Spleen (tissue), 11 donors: ENCODE measurements around the gene QKI. TPM values are rescaled to one million over a fixed set of nuclear protein-coding genes. Genes with fewer than 3 reads are reported as not detected.

Source experiments
- DNase-seq: peaks from one replicate; pipeline ENCODE4 v3.0.0-alpha.2; 2020
- H3K27ac ChIP-seq, 8 donors: fragments of 200-600 bp; sonication (generic) in 7 of 8; 1 replicate in 4 of 8; 2 replicates in 4 of 8; pipeline versions ENCODE4 v1.5.0 to v1.8.0; 2016 to 2021; ENCODE audit warnings: inconsistent platforms in 4 of 8, mild to moderate bottlenecking in 4 of 8, moderate library complexity in 1 of 8
- H3K27me3 ChIP-seq, 7 donors: fragments of 200-600 bp; sonication (generic) in 6 of 7; replicated peaks in 1 of 7; 1 replicate in 4 of 7; 2 replicates in 3 of 7; pipeline versions ENCODE4 v1.5.0 to v1.8.0; 2016 to 2021; ENCODE audit warnings: inconsistent platforms in 3 of 7, mild to moderate bottlenecking in 1 of 7
- H3K36me3 ChIP-seq, 6 donors: fragments of 200-600 bp; sonication (generic) in 5 of 6; 1 replicate in 4 of 6; 2 replicates in 2 of 6; pipeline versions ENCODE4 v1.5.0 to v1.8.0; 2016 to 2021; ENCODE audit warnings: inconsistent platforms in 2 of 6
- H3K4me1 ChIP-seq, 6 donors: fragments of 200-600 bp; sonication (generic) in 5 of 6; 1 replicate in 3 of 6; 2 replicates in 3 of 6; pipeline versions ENCODE4 v1.5.0 to v1.8.0; 2016 to 2021; ENCODE audit warnings: inconsistent platforms in 3 of 6
- H3K4me3 ChIP-seq, 8 donors: fragments of 200-600 bp; sonication (generic) in 7 of 8; 1 replicate in 4 of 8; 2 replicates in 4 of 8; pipeline versions ENCODE4 v1.5.0 to v1.8.0; 2016 to 2021; ENCODE audit warnings: inconsistent platforms in 4 of 8, mild to moderate bottlenecking in 4 of 8, moderate library complexity in 2 of 8
- H3K9me3 ChIP-seq, 8 donors: fragments of 200-600 bp; sonication (generic) in 7 of 8; 1 replicate in 4 of 8; 2 replicates in 4 of 8; pipeline versions ENCODE4 v1.5.0 to v1.8.0; 2016 to 2021; ENCODE audit warnings: inconsistent platforms in 4 of 8
- CTCF ChIP-seq, 11 experiments: fragments of 200-600 bp in 7 of 11; fragments of 450-650 bp in 4 of 11; sonication (generic) in 4 of 11; IDR thresholded peaks in 8 of 11; conservative IDR thresholded peaks in 3 of 11; 1 replicate in 7 of 11; 2 replicates in 4 of 11; pipeline versions ENCODE4 v1.4.0 to v1.8.0; 2016 to 2021; ENCODE audit warnings: antibody characterized with exemption in 11 of 11, inconsistent platforms in 4 of 11, mild to moderate bottlenecking in 1 of 11
- POLR2A ChIP-seq, 3 donors: fragments of 450-650 bp; IDR thresholded peaks; one replicate each; pipeline ENCODE4 v1.5.1; 2017; ENCODE audit warnings: antibody characterized with exemption in 3 of 3, mild to moderate bottlenecking in 1 of 3
- POLR2AphosphoS5 ChIP-seq, 3 donors: sonication (generic); formaldehyde crosslinking; IDR thresholded peaks; one replicate each; pipeline ENCODE4 v1.5.1; 2017; ENCODE audit warnings: antibody characterized with exemption in 3 of 3
- WGBS, 5 donors: extraction: QIAGEN DNeasy Blood & Tissue Kit in 3 of 5; methylation state at CpG; one replicate each; pipeline versions ENCODE4 v1.1.5 to v1.1.7; 2013 to 2018; 5-methylcytosine and 5-hydroxymethylcytosine counted together
- intact Hi-C: fragments of 100-400 bp; cut with DNase I; formaldehyde crosslinking; loops from one replicate; pipeline ENCODE4 v1.15.0; 2023; ENCODE audit warnings: low total_unique reads
- polyA plus RNA-seq, 3 donors: library from polyadenylated mRNA; stranded (reverse); fragments of 200-250 nt; gene quantifications; one replicate each; pipeline ENCODE4 v1.2.1, GENCODE V29; 2013
- total RNA-seq, 7 donors: library from RNA; depleted of rRNA in 3 of 7; stranded (reverse); fragments of >200 nt in 3 of 7; fragmentation: NEBNext Ultra II Directional in 4 of 7; extraction: Animal tissue kit (Norgen Biotek cat#: 25700) in 4 of 7; gene quantifications; one replicate each; pipeline versions ENCODE4 v1.1.0 to v1.2.1, GENCODE V29; 2016 to 2021
- donor health status: healthy with polysubstance abuse.
- donor health status: DM: no; HTN: no; CAD: no; lungs with moderate emphysema.
- donor health status: DM: no; HTN: no; CAD: no.
- donor health status: Bipolar disorder and iron deficiency.
- donor health status: healthy.
- donor health status: DM: no; HTN: no; CAD: no.
- donor health status: DM: yes; HTN: yes; CAD: no.

The QKI gene
- total and polyA plus RNA-seq, 10 donors = 11.3 to 217 (median 180) TPM

GRCh38 chr6:163393923-163394322, 20.6 kb upstream of the QKI start:
- no peaks in the 10 kb centered on the region for H3K9me3 ChIP-seq
- peak overlapping the region in 7 of 8 donors; percentile 6 to 62 (median 27) for H3K27ac ChIP-seq
- peaks cover 3 to 48% (median 18%) of the 10 kb centered on the region in 6 donors for H3K4me1 ChIP-seq
- 75 to 90% (median 82%) methylated on average over 5 of the region's 5 CpGs for WGBS, 5 donors
- TF ChIP-seq CTCF (IDR thresholded peaks at IDR 0.05 in 8 of 11, conservative IDR thresholded peaks at IDR 0.05 in 3 of 11) = no peak
- no peak for TF ChIP-seq POLR2A (IDR thresholded peaks at IDR 0.05)
- TF ChIP-seq POLR2AphosphoS5 (IDR thresholded peaks at IDR 0.05) = peak in 1 of 3 donors; percentile 23
- H3K27me3 ChIP-seq = peaks cover 0 to 5% (median 0%) of the 10 kb centered on the region in 7 donors
- no peak for DNase-seq
- H3K4me3 ChIP-seq = no peak overlapping the region
- intact Hi-C loops = no loop called here
- H3K36me3 ChIP-seq = no peaks in the 10 kb centered on the region

- H3K27ac ChIP-seq = peak overlapping the region in 2 of 8 donors; percentile 46 to 55
- H3K36me3 ChIP-seq = no peaks in the 10 kb centered on the region
- DNase-seq = no peak
- H3K27me3 ChIP-seq = peaks cover 0 to 5% (median 0%) of the 10 kb centered on the region in 7 donors
- H3K9me3 ChIP-seq = no peaks in the 10 kb centered on the region
- no peak overlapping the region for H3K4me3 ChIP-seq
- TF ChIP-seq POLR2AphosphoS5 (IDR thresholded peaks at IDR 0.05) = no peak
- TF ChIP-seq CTCF (IDR thresholded peaks at IDR 0.05 in 8 of 11, conservative IDR thresholded peaks at IDR 0.05 in 3 of 11) = no peak
- no peak for TF ChIP-seq POLR2A (IDR thresholded peaks at IDR 0.05)
- intact Hi-C loops = no loop called here
- peaks cover 3 to 42% (median 16%) of the 10 kb centered on the region in 6 donors for H3K4me1 ChIP-seq
- WGBS, 5 donors = 77 to 90% (median 85%) methylated on average over 4 of the region's 4 CpGs
These were observed 19.9 kb upstream of the QKI start for GRCh38 chr6:163394659-163395058.

GRCh38 chr6:163395122-163395830, 19.2 kb upstream of the QKI start:
- H3K4me3 ChIP-seq = no peak overlapping the region
- no peaks in the 10 kb centered on the region for H3K9me3 ChIP-seq
- H3K4me1 ChIP-seq = peaks cover 3 to 42% (median 16%) of the 10 kb centered on the region in 6 donors
- H3K27me3 ChIP-seq = peaks cover 0 to 5% (median 0%) of the 10 kb centered on the region in 7 donors
- intact Hi-C loops = no loop called here
- H3K36me3 ChIP-seq = no peaks in the 10 kb centered on the region
- DNase-seq = no peak
- H3K27ac ChIP-seq = peak overlapping the region in 3 of 8 donors; percentile 28 to 55 (median 39)
- 75 to 93% (median 83%) methylated on average over 5 of the region's 5 CpGs for WGBS, 5 donors
- no peak for TF ChIP-seq CTCF (IDR thresholded peaks at IDR 0.05 in 8 of 11, conservative IDR thresholded peaks at IDR 0.05 in 3 of 11)
- no peak for TF ChIP-seq POLR2AphosphoS5 (IDR thresholded peaks at IDR 0.05)
- no peak for TF ChIP-seq POLR2A (IDR thresholded peaks at IDR 0.05)

- Histone ChIP-seq H3K27me3 (peaks cover 0 to 5% (median 0%) of the 10 kb centered on the region in 7 donors), H3K9me3 (no peaks in the 10 kb centered on the region), H3K4me3 (no peak overlapping the region), H3K4me1 (peaks cover 3 to 42% (median 16%) of the 10 kb centered on the region in 6 donors), H3K36me3 (no peaks in the 10 kb centered on the region), H3K27ac (peak overlapping the region in 4 of 8 donors; percentile 28 to 55 (median 46))
- 87 to 93% (median 88%) methylated on average over 3 of the region's 3 CpGs for WGBS, 5 donors
- no peak for TF ChIP-seq POLR2AphosphoS5 (IDR thresholded peaks at IDR 0.05)
- TF ChIP-seq CTCF (IDR thresholded peaks at IDR 0.05 in 8 of 11, conservative IDR thresholded peaks at IDR 0.05 in 3 of 11) = no peak
- TF ChIP-seq POLR2A (IDR thresholded peaks at IDR 0.05) = no peak
- intact Hi-C loops = no loop called here
- no peak for DNase-seq
These were observed 18.7 kb upstream of the QKI start for GRCh38 chr6:163395831-163396185.
